ENCODE data around the gene FAM83G. TPM values are rescaled to one million over a fixed set of nuclear protein-coding genes. Genes with fewer than 3 reads are reported as not detected.

The FAM83G gene
- total and polyA plus RNA-seq, 9 donors: 0.93 to 5.1 (median 2.3) TPM

GRCh38 chr17:18975597-18975996, 29.0 kb downstream of the FAM83G start:
- no peaks in the 10 kb centered on the region for H3K27me3 ChIP-seq
- WGBS, 3 donors: 91 to 93% (median 91%) methylated on average over 13 of the region's 13 CpGs
- TF ChIP-seq EP300 (IDR thresholded peaks at IDR 0.05) (no peak), CTCF (IDR thresholded peaks at IDR 0.05) (no peak), POLR2A (IDR thresholded peaks at IDR 0.05) (no peak)
- DNase-seq: no peak
- H3K4me1 ChIP-seq (ENCODE audit: insufficient read depth): no peaks in the 10 kb centered on the region
- no peak overlapping the region for H3K4me3 ChIP-seq
- intact Hi-C loops (cut with DNase I): no loop called here
- no peak overlapping the region for H3K27ac ChIP-seq
- H3K36me3 ChIP-seq: no peaks in the 10 kb centered on the region
- no peaks in the 10 kb centered on the region for H3K9me3 ChIP-seq

GRCh38 chr17:18974407-18975149, 30.0 kb downstream of the FAM83G start:
- TF ChIP-seq POLR2A (IDR thresholded peaks at IDR 0.05) (no peak), EP300 (IDR thresholded peaks at IDR 0.05) (no peak), CTCF (IDR thresholded peaks at IDR 0.05) (no peak)
- no peaks in the 10 kb centered on the region for H3K36me3 ChIP-seq
- no peak for DNase-seq
- H3K27me3 ChIP-seq: no peaks in the 10 kb centered on the region
- intact Hi-C loops (cut with DNase I): no loop called here
- H3K9me3 ChIP-seq: no peaks in the 10 kb centered on the region
- no peaks in the 10 kb centered on the region for H3K4me1 ChIP-seq (ENCODE audit: insufficient read depth)
- H3K4me3 ChIP-seq: no peak overlapping the region
- WGBS, 3 donors: 88 to 91% (median 90%) methylated on average over 10 of the region's 10 CpGs
- H3K27ac ChIP-seq: no peak overlapping the region

GRCh38 chr17:18971801-18972200, 32.8 kb downstream of the FAM83G start:
- intact Hi-C loops (cut with DNase I): no loop called here
- WGBS, 3 donors: 90 to 95% (median 95%) methylated on average over 7 of the region's 7 CpGs
- no peak overlapping the region for H3K27ac ChIP-seq
- H3K27me3 ChIP-seq: no peaks in the 10 kb centered on the region
- no peak overlapping the region for H3K4me3 ChIP-seq
- no peaks in the 10 kb centered on the region for H3K4me1 ChIP-seq (ENCODE audit: insufficient read depth)
- no peaks in the 10 kb centered on the region for H3K36me3 ChIP-seq
- H3K9me3 ChIP-seq: no peaks in the 10 kb centered on the region
- TF ChIP-seq POLR2A (IDR thresholded peaks at IDR 0.05) (no peak), CTCF (IDR thresholded peaks at IDR 0.05) (no peak), EP300 (IDR thresholded peaks at IDR 0.05) (no peak)
- DNase-seq: no peak

- Histone ChIP-seq H3K27ac (no peak overlapping the region), H3K4me1 (ENCODE audit: insufficient read depth) (no peaks in the 10 kb centered on the region), H3K36me3 (no peaks in the 10 kb centered on the region), H3K4me3 (no peak overlapping the region), H3K9me3 (no peaks in the 10 kb centered on the region), H3K27me3 (no peaks in the 10 kb centered on the region)
- WGBS, 3 donors: 89 to 91% (median 91%) methylated on average over 27 to 28 of the region's 28 CpGs
- DNase-seq: no peak
- no peak for TF ChIP-seq POLR2A (IDR thresholded peaks at IDR 0.05)
- no peak for TF ChIP-seq EP300 (IDR thresholded peaks at IDR 0.05)
- no peak for TF ChIP-seq CTCF (IDR thresholded peaks at IDR 0.05)
- intact Hi-C loops (cut with DNase I): no loop called here
Measured at GRCh38 chr17:18970582-18971480, 33.7 kb downstream of the FAM83G start.

Data from ovary (tissue), 9 donors.